Ishikawa (cell line): Measurements from ENCODE around the gene USP7.

Source experiments
- CEBPB ChIP-seq: IDR thresholded peaks from 2 replicates; pipeline ENCODE4 v1.6.1; 2012
- CREB1 ChIP-seq: IDR thresholded peaks from 2 replicates; pipeline ENCODE4 v1.6.1; 2012; ENCODE audit warnings: low read depth
- EGR1 ChIP-seq: IDR thresholded peaks from 2 replicates; pipeline ENCODE4 v1.6.1; 2012
- EP300 ChIP-seq: IDR thresholded peaks from 2 replicates; pipeline ENCODE4 v1.6.1; 2012; ENCODE audit warnings: borderline replicate concordance
- FOXM1 ChIP-seq: IDR thresholded peaks from 2 replicates; pipeline ENCODE4 v1.6.1; 2012; ENCODE audit warnings: low read depth, borderline replicate concordance
- MAX ChIP-seq: IDR thresholded peaks from 2 replicates; pipeline ENCODE4 v1.6.1; 2012
- NFIC ChIP-seq: IDR thresholded peaks from 2 replicates; pipeline ENCODE4 v1.6.1; 2012
- RAD21 ChIP-seq: IDR thresholded peaks from 2 replicates; pipeline ENCODE4 v1.6.1; 2012; ENCODE audit warnings: low read depth
- REST ChIP-seq: IDR thresholded peaks from 2 replicates; pipeline ENCODE4 v1.6.1; 2012; ENCODE audit warnings: low read depth, mild to moderate bottlenecking
- TAF1 ChIP-seq: IDR thresholded peaks from 2 replicates; pipeline ENCODE4 v1.6.1; 2012; ENCODE audit warnings: low read depth, mild to moderate bottlenecking
- TEAD4 ChIP-seq: IDR thresholded peaks from 2 replicates; pipeline ENCODE4 v1.6.1; 2012
- USF1 ChIP-seq: IDR thresholded peaks from 2 replicates; pipeline ENCODE4 v1.6.1; 2012
- YY1 ChIP-seq: IDR thresholded peaks from 2 replicates; pipeline ENCODE4 v1.6.1; 2012; ENCODE audit warnings: low read depth
- ZBTB7A ChIP-seq: IDR thresholded peaks from 2 replicates; pipeline ENCODE4 v1.6.1; 2012; ENCODE audit warnings: low read depth

GRCh38 chr16:8996891-8997290, 33.2 kb upstream of the USP7 start:
- TF ChIP-seq REST (no peak), EGR1 (no peak), CEBPB (no peak), TAF1 (no peak), USF1 (peak; percentile 52), CREB1 (no peak), MAX (no peak), NFIC (no peak), RAD21 (no peak), EP300 (no peak), YY1 (no peak), FOXM1 (no peak), TEAD4 (no peak), ZBTB7A (no peak)
